Fibroblast of lung (primary cell): ENCODE data around the gene TTF1. TPM values are rescaled to one million over a fixed set of nuclear protein-coding genes. Genes with fewer than 3 reads are reported as not detected.

ENCODE experiments used
- DNase-seq, 2 donors: peaks; one replicate each; pipeline versions ENCODE4 v3.0.0 to v3.0.0-alpha.2; 2010; ENCODE audit warnings: low read depth in 2 of 2
- H2AFZ ChIP-seq: 2 replicates; pipeline ENCODE4 v1.5.1; 2012; ENCODE audit warnings: low read length, control low read depth, inconsistent platforms
- H3K27ac ChIP-seq: 2 replicates; pipeline ENCODE4 v1.5.1; 2011; ENCODE audit warnings: low read length, control low read depth; ENCODE audit not compliant: insufficient read depth
- H3K27me3 ChIP-seq: 2 replicates; pipeline ENCODE4 v1.5.1; 2011; ENCODE audit warnings: mild to moderate bottlenecking, low read length; ENCODE audit not compliant: control insufficient read depth, insufficient read depth
- H3K36me3 ChIP-seq: 2 replicates; pipeline ENCODE4 v1.5.1; 2011; ENCODE audit warnings: low read length; ENCODE audit not compliant: control insufficient read depth, insufficient read depth
- H3K4me1 ChIP-seq: 2 replicates; pipeline ENCODE4 v1.5.1; 2011; ENCODE audit warnings: low read length; ENCODE audit not compliant: control insufficient read depth, insufficient read depth; ENCODE audit errors: extremely low read depth
- H3K4me2 ChIP-seq: 2 replicates; pipeline ENCODE4 v1.5.1; 2011; ENCODE audit warnings: low read length, control low read depth; ENCODE audit not compliant: insufficient read depth; ENCODE audit errors: extremely low read depth
- H3K4me3 ChIP-seq, 4 experiments: fragments of 200-600 bp in 1 of 4; sonication (generic) in 1 of 4; replicated peaks in 1 of 4; 2 replicates each; pipeline ENCODE4 v1.5.1; 2011 to 2016; ENCODE audit warnings: low read length in 4 of 4, low read depth in 3 of 4, mild to moderate bottlenecking in 3 of 4, control low read depth in 2 of 4, inconsistent platforms in 1 of 4, mixed read lengths in 1 of 4; ENCODE audit not compliant: insufficient read depth in 1 of 4; ENCODE audit errors: control extremely low read depth in 1 of 4
- H3K79me2 ChIP-seq: 2 replicates; pipeline ENCODE4 v1.5.1; 2012; ENCODE audit warnings: mild to moderate bottlenecking, low read length, inconsistent platforms; ENCODE audit not compliant: control insufficient read depth, insufficient read depth
- H3K9ac ChIP-seq: 2 replicates; pipeline ENCODE4 v1.5.1; 2011; ENCODE audit warnings: mild to moderate bottlenecking, low read length, control low read depth; ENCODE audit not compliant: insufficient read depth
- H3K9me3 ChIP-seq: 2 replicates; pipeline ENCODE4 v1.5.1; 2012; ENCODE audit warnings: low read depth, low read length; ENCODE audit not compliant: control insufficient read depth, insufficient read depth
- H4K20me1 ChIP-seq: 2 replicates; pipeline ENCODE4 v1.5.1; 2011; ENCODE audit warnings: low read length; ENCODE audit not compliant: control insufficient read depth, insufficient read depth; ENCODE audit errors: extremely low read depth
- CTCF ChIP-seq, 2 donors: IDR thresholded peaks in 1 of 2; conservative IDR thresholded peaks in 1 of 2; 1 replicate in 1 of 2; 2 replicates in 1 of 2; pipeline ENCODE4 v1.5.1; 2011 to 2012; ENCODE audit warnings: low read length in 2 of 2, control low read depth in 1 of 2, inconsistent platforms in 1 of 2, low read depth in 1 of 2, mild to moderate bottlenecking in 1 of 2
- EZH2 ChIP-seq: IDR thresholded peaks from 2 replicates; pipeline ENCODE4 v1.5.1; 2012; ENCODE audit warnings: low read length, control low read depth, mild to moderate bottlenecking; ENCODE audit errors: missing control alignments
- polyA plus RNA-seq, 2 donors: library from polyadenylated mRNA; depleted of rRNA in 1 of 2; stranded (reverse) in 1 of 2; unstranded in 1 of 2; fragments of >200 nt; gene quantifications; 2 replicates each; pipeline ENCODE4 v1.2.1, GENCODE V29; 2011 to 2012; ENCODE audit warnings: missing spikeins in 1 of 2
- total RNA-seq: library from RNA; depleted of rRNA; stranded (reverse); fragments of >200 nt; gene quantifications from 2 replicates; pipeline ENCODE4 v1.2.1, GENCODE V29; 2014

TTF1 gene
- total and polyA plus RNA-seq, 2 donors (not counting 1 experiment from before 2014, with no cell fraction given) = 6.9 to 11.6 TPM

GRCh38 chr9:132391449-132391848 lies 15.2 kb downstream of the TTF1 start:
- TF ChIP-seq EZH2 = no peak
- no peak for TF ChIP-seq CTCF (conservative IDR thresholded peaks at IDR 0.05 in 1 of 2, IDR thresholded peaks at IDR 0.05 in 1 of 2; ENCODE audit: low read depth in 1 of 2, low read length in 2 of 2)
- Histone ChIP-seq H3K4me2 (no peak overlapping the region), H3K27me3 (no peaks in the 10 kb centered on the region), H3K36me3 (peaks cover 10% of the 10 kb centered on the region), H3K4me3 (no peak overlapping the region), H3K79me2 (no peaks in the 10 kb centered on the region), H4K20me1 (no peaks in the 10 kb centered on the region), H3K9ac (no peak overlapping the region), H2AFZ (no peak overlapping the region), H3K9me3 (no peaks in the 10 kb centered on the region), H3K4me1 (no peaks in the 10 kb centered on the region), H3K27ac (no peak overlapping the region)
- no peak for DNase-seq

GRCh38 chr9:132390966-132391365 lies 15.7 kb downstream of the TTF1 start:
- H3K36me3 ChIP-seq = peaks cover 10% of the 10 kb centered on the region
- H4K20me1 ChIP-seq = no peaks in the 10 kb centered on the region
- H3K79me2 ChIP-seq = no peaks in the 10 kb centered on the region
- H3K4me3 ChIP-seq = no peak overlapping the region
- no peak overlapping the region for H3K4me2 ChIP-seq
- no peaks in the 10 kb centered on the region for H3K9me3 ChIP-seq
- H3K4me1 ChIP-seq = no peaks in the 10 kb centered on the region
- H2AFZ ChIP-seq = no peak overlapping the region
- H3K27ac ChIP-seq = no peak overlapping the region
- no peaks in the 10 kb centered on the region for H3K27me3 ChIP-seq
- no peak for TF ChIP-seq EZH2
- TF ChIP-seq CTCF (conservative IDR thresholded peaks at IDR 0.05 in 1 of 2, IDR thresholded peaks at IDR 0.05 in 1 of 2; ENCODE audit: low read depth in 1 of 2, low read length in 2 of 2) = no peak
- H3K9ac ChIP-seq = no peak overlapping the region
- DNase-seq = no peak

DNA sequence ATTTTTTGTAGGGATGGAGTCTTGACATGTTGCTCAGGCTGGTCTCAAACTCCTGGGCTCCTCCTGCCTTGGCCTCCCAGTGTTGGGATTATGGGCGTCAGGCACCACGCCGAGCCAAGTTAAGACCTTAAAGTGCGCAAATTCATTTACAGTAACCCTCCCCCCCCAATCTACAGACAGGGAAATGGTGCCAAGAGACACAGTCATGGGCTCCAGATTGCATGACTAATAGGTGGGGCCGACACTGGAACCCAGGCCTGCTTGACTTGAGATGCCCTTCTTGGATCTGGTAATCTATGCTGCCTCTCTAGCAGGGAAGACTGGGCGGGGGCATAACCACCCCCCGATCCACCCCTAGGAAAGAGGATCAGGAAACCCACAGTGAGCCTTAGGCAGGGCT lies 19.5 kb downstream of the TTF1 start:
- H3K27me3 ChIP-seq = no peaks in the 10 kb centered on the region
- H3K79me2 ChIP-seq = no peaks in the 10 kb centered on the region
- H3K27ac ChIP-seq = no peak overlapping the region
- no peak for DNase-seq
- H3K4me3 ChIP-seq = no peak overlapping the region
- peaks cover 8% of the 10 kb centered on the region for H3K36me3 ChIP-seq
- no peaks in the 10 kb centered on the region for H3K4me1 ChIP-seq
- H2AFZ ChIP-seq = no peak overlapping the region
- TF ChIP-seq EZH2 (no peak), CTCF (conservative IDR thresholded peaks at IDR 0.05 in 1 of 2, IDR thresholded peaks at IDR 0.05 in 1 of 2; ENCODE audit: low read depth in 1 of 2, low read length in 2 of 2) (no peak)
- no peaks in the 10 kb centered on the region for H4K20me1 ChIP-seq
- H3K4me2 ChIP-seq = no peak overlapping the region
- H3K9ac ChIP-seq = no peak overlapping the region
- H3K9me3 ChIP-seq = no peaks in the 10 kb centered on the region
